HepG2 (cell line): ENCODE results near the gene ANXA6. TPM values are rescaled to one million over a fixed set of nuclear protein-coding genes. Genes with fewer than 3 reads are reported as not detected.

Source experiments
- ATAC-seq: fragments of 200-7000 bp; cut with Tn5 transposase; 3 replicates; pipeline ENCODE4 v1.9.1; 2020; ENCODE audit warnings: mild to moderate bottlenecking, moderate library complexity
- BruUV-seq: library from RNA; stranded (reverse); fragments of 400-500 nt; replicated peaks from 2 replicates; lab custom pipeline; 2021; lab: Mats Ljungman, UMichigan
- CTCF ChIA-PET: fragments of 300-600 bp; formaldehyde crosslinking; extraction: SDS; loops from one replicate; lab custom pipeline; 2021; ENCODE audit warnings: low total read pairs, inconsistent platforms, low intra/inter-chr PET ratio; lab: Yijun Ruan, JAX
- POLR2A ChIA-PET: fragments of 350-600 bp; sonication (Branson Sonifier 250); formaldehyde crosslinking; loops from one replicate; lab custom pipeline; 2020; ENCODE audit warnings: antibody characterized with exemption, inconsistent platforms; lab: Yijun Ruan, JAX
- DNase-seq: peaks from one replicate; pipeline ENCODE4 v3.0.0-alpha.2; 2015; ENCODE audit warnings: low spot score
- FAIRE-seq: peaks from 3 replicates; lab custom pipeline; 2011; peaks lifted over from hg19 to GRCh38; lab: Jason Lieb, UNC
- H2AFZ ChIP-seq: one replicate; pipeline ENCODE4 v1.6.1; 2011; ENCODE audit warnings: low read length, inconsistent platforms
- H3K27ac ChIP-seq: fragments of 300-600 bp; 3 replicates; pipeline ENCODE4 v1.8.0; 2011; ENCODE audit warnings: mixed run types, mild to moderate bottlenecking, mixed read lengths, low read length, inconsistent platforms; ENCODE audit not compliant: insufficient read depth; ENCODE audit errors: extremely low read length
- H3K27me3 ChIP-seq, 2 experiments: fragments of 200-600 bp in 1 of 2; 2 replicates in 1 of 2; 3 replicates in 1 of 2; pipeline versions ENCODE4 v1.6.0 to v1.8.0; 2011; ENCODE audit warnings: low read length in 2 of 2, mild to moderate bottlenecking in 2 of 2, moderate library complexity in 2 of 2, inconsistent platforms in 1 of 2; ENCODE audit not compliant: insufficient read depth in 2 of 2, control insufficient read depth in 1 of 2
- H3K36me3 ChIP-seq, 2 experiments: fragments of 200-600 bp in 1 of 2; replicated peaks in 1 of 2; 2 replicates in 1 of 2; 3 replicates in 1 of 2; pipeline versions ENCODE4 v1.5.1 to v1.8.0; 2011; ENCODE audit warnings: low read length in 2 of 2, inconsistent platforms in 1 of 2; ENCODE audit not compliant: insufficient read depth in 2 of 2, control insufficient read depth in 1 of 2
- H3K4me1 ChIP-seq: 2 replicates; pipeline ENCODE4 v1.5.1; 2012; ENCODE audit warnings: low read length, inconsistent platforms; ENCODE audit not compliant: insufficient read depth
- H3K4me2 ChIP-seq: 2 replicates; pipeline ENCODE4 v1.6.0; 2011; ENCODE audit warnings: low read depth, low read length, inconsistent platforms
- H3K4me3 ChIP-seq, 3 experiments: fragments of 200-600 bp in 1 of 3; sonication (generic), shearing (Covaris generic) in 1 of 3; replicated peaks in 1 of 3; 2 replicates each; pipeline ENCODE4 v1.5.1; 2011 to 2016; ENCODE audit warnings: low read length in 3 of 3, inconsistent platforms in 2 of 3, low read depth in 2 of 3, mild to moderate bottlenecking in 2 of 3, control low read depth in 1 of 3, mixed read lengths in 1 of 3; ENCODE audit not compliant: insufficient read depth in 1 of 3
- H3K79me2 ChIP-seq: one replicate; pipeline ENCODE4 v1.6.1; 2011; ENCODE audit warnings: low read length, inconsistent platforms; ENCODE audit not compliant: insufficient read depth
- H3K9ac ChIP-seq: 2 replicates; pipeline ENCODE4 v1.6.0; 2011; ENCODE audit warnings: mild to moderate bottlenecking, low read depth, low read length, inconsistent platforms; ENCODE audit not compliant: insufficient read depth
- H3K9me3 ChIP-seq: 2 replicates; pipeline ENCODE4 v1.5.1; 2012; ENCODE audit warnings: mild to moderate bottlenecking, low read length
- H4K20me1 ChIP-seq: 2 replicates; pipeline ENCODE4 v1.6.0; 2011; ENCODE audit warnings: inconsistent platforms, mild to moderate bottlenecking, low read length, moderate library complexity; ENCODE audit not compliant: insufficient read depth
- CBX1 ChIP-seq: IDR thresholded peaks from one replicate; pipeline ENCODE4 v1.6.1; 2016; ENCODE audit warnings: antibody characterized with exemption, low read depth
- CSRNP2 ChIP-seq: sonication (generic); formaldehyde crosslinking; conservative IDR thresholded peaks from 2 replicates; pipeline ENCODE4 v1.8.0; 2022; ENCODE audit warnings: low read depth, missing genetic modification reagents
- ESRRA ChIP-seq: sonication (generic); formaldehyde crosslinking; IDR thresholded peaks from 2 replicates; pipeline ENCODE4 v1.5.1; 2020; ENCODE audit warnings: mild to moderate bottlenecking, low read depth, missing genetic modification reagents
- GZF1 ChIP-seq: sonication (generic); formaldehyde crosslinking; IDR thresholded peaks from 2 replicates; pipeline ENCODE4 v1.5.1; 2020; ENCODE audit warnings: mild to moderate bottlenecking, missing genetic modification reagents
- HMGXB4 ChIP-seq, 2 experiments: sonication (generic) in 1 of 2; formaldehyde crosslinking in 1 of 2; IDR thresholded peaks; 2 replicates each; pipeline versions ENCODE4 v1.4.0 to v1.6.1; 2018 to 2020; ENCODE audit warnings: missing genetic modification reagents in 2 of 2, borderline replicate concordance in 1 of 2, low read depth in 1 of 2, mild to moderate bottlenecking in 1 of 2, missing biosample characterization in 1 of 2
- PITX1 ChIP-seq: sonication (generic); formaldehyde crosslinking; IDR thresholded peaks from 2 replicates; pipeline ENCODE4 v1.5.1; 2020; ENCODE audit warnings: mild to moderate bottlenecking, missing genetic modification reagents
- TEAD3 ChIP-seq: optimal IDR thresholded peaks from 2 replicates; pipeline ENCODE3; 2016; ENCODE audit warnings: borderline replicate concordance
- THAP8 ChIP-seq: sonication (generic); formaldehyde crosslinking; IDR thresholded peaks from 2 replicates; pipeline ENCODE4 v1.5.1; 2020; ENCODE audit warnings: missing genetic modification reagents, mild to moderate bottlenecking, borderline replicate concordance
- ZBTB20 ChIP-seq: sonication (generic); formaldehyde crosslinking; IDR thresholded peaks from 2 replicates; pipeline ENCODE4 v1.8.1; 2023; ENCODE audit warnings: missing genetic modification reagents, low read depth, mild to moderate bottlenecking, borderline replicate concordance
- ZNF34 ChIP-seq: sonication (generic); formaldehyde crosslinking; IDR thresholded peaks from 2 replicates; pipeline ENCODE4 v1.4.0; 2020; ENCODE audit warnings: mild to moderate bottlenecking, missing genetic modification reagents, borderline replicate concordance
- ZNF512B ChIP-seq: sonication (generic); formaldehyde crosslinking; IDR thresholded peaks from 2 replicates; pipeline ENCODE4 v1.5.1; 2020; ENCODE audit warnings: missing genetic modification reagents, mild to moderate bottlenecking, borderline replicate concordance
- ZNF720 ChIP-seq: sonication (generic); formaldehyde crosslinking; IDR thresholded peaks from 2 replicates; pipeline ENCODE4 v1.4.0; 2020; ENCODE audit warnings: missing genetic modification reagents
- ZNF83 ChIP-seq: sonication (generic); formaldehyde crosslinking; IDR thresholded peaks from 2 replicates; pipeline ENCODE4 v1.4.0; 2020; ENCODE audit warnings: missing genetic modification reagents, mild to moderate bottlenecking, borderline replicate concordance
- WGBS: methylation state at CpG from one replicate; pipeline ENCODE4 v1.1.6; 2017; ENCODE audit warnings: low lambda C conversion rate; 5-methylcytosine and 5-hydroxymethylcytosine counted together
- in situ Hi-C: cut with HindIII; loops from 2 replicates; pipeline ENCODE4 v1.10.0; 2017; ENCODE audit warnings: low pct_unique_long_range_greater_than_20kb; ENCODE audit not compliant: extremely low pct_ligation_motif_present
- intact Hi-C: fragments of 100-400 bp; cut with micrococcal nuclease; formaldehyde crosslinking; loops from one replicate; pipeline ENCODE4 v1.10.0; 2022; ENCODE audit not compliant: unreplicated experiment
- polyA plus RNA-seq, 8 experiments: library from polyadenylated mRNA; depleted of rRNA in 3 of 8; stranded (reverse) in 7 of 8; unstranded in 1 of 8; fragments of >200 nt; fragmentation: Illumina TruSeq in 4 of 8; extraction: Trizol in 4 of 8; gene quantifications; 2 replicates each; pipeline versions ENCODE4 v1.2.1 to v1.2.3, GENCODE V29; 2011 to 2016; ENCODE audit warnings: low read depth in 4 of 8, missing spikeins in 1 of 8, mixed read lengths in 1 of 8; ENCODE audit not compliant: insufficient read depth in 1 of 8
- total RNA-seq, 5 experiments: library from RNA; depleted of rRNA; stranded (reverse); fragments of >200 nt; fragmentation: Illumina TruSeq; extraction: Trizol; gene quantifications; 2 replicates each; pipeline ENCODE4 v1.2.3, GENCODE V29; 2016; ENCODE audit warnings: low read depth in 1 of 5
- TF ChIP-seq, protein P1 (sequence below): sonication (generic); formaldehyde crosslinking; IDR thresholded peaks from 2 replicates; pipeline ENCODE4 v1.4.0; 2020; ENCODE audit warnings: missing genetic modification reagents, mild to moderate bottlenecking, borderline replicate concordance

Gene ANXA6
- total and polyA plus RNA-seq, 2 of the 13 experiments (the other 11 are each of a cell fraction or from before 2014, with no cell fraction given): 103 to 125 TPM

DNA sequence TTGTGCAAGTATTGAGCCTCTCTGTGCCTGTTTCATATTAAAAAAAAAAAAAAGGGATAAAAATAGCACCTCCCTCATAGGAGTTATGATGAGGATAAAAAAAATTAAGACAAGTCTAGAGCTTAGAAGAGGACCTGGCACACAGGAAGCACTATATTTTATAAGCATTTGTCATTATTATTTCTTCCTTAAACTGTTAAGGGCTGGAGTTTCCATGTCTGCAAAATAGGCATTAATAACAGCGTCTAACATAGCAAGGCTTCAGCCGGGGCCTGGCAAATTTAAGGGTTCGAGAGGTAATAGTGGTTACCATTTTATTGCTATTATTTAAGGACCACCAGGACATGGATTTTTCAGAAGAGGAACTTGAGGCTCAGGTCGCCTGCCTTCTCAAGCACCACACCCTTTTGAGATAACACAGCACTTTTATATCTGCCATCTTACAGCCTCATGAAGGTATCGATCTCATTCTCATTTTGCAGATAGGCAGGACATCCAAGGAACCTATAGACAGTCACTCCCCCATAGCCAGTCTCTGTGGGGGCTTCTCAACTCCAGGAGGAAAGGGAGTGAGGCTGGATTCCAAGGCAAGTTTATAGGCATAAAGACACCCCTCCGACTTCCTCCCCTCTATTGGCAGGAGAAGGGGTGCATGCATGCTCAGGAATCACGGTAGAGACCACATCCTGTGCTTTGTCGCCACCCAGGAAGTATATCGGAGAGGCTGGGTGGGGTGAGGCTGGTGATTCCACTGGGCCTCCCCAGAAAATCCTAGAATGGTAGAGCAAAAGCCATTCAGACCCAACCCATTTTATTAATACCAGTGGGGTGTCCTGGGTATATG is 2.4 kb downstream of the ANXA6 start:
- Histone ChIP-seq H3K9me3 (no peaks in the 10 kb centered on the region), H3K27ac (peak overlapping the region; percentile 74), H3K79me2 (peaks cover 39% of the 10 kb centered on the region), H3K27me3 (no peaks in the 10 kb centered on the region), H3K4me2 (peak overlapping the region; percentile 96), H4K20me1 (no peaks in the 10 kb centered on the region; the same call in 1 of the 2 replicates), H3K4me3 (no peak overlapping the region), H3K4me1 (peaks cover 65% of the 10 kb centered on the region), H3K9ac (no peak overlapping the region), H3K36me3 (0 out of 5 replicates have a peak, but pooled peaks cover 0 to 3% of the 10 kb centered on the region in 2 experiments), H2AFZ (no peak overlapping the region)
- in situ Hi-C loops (no loop called here), intact Hi-C loops (no loop called here)
- DNase-seq (no peak), ATAC-seq (no peak), FAIRE-seq (no peak)
- no TSS peak for BruUV-seq
- ChIA-PET CTCF (no interaction called here), POLR2A (no interaction called here)
- WGBS: 80% methylated on average over 7 of the region's 9 CpGs
- TF ChIP-seq ZBTB20 (CRISPR knock-in tag) (no peak), CSRNP2 (CRISPR knock-in tag) (no peak), GZF1 (no peak), ZNF512B (CRISPR knock-in tag) (no peak), THAP8 (CRISPR knock-in tag) (no peak), CBX1 (no peak), ZNF34 (CRISPR knock-in tag) (no peak), TEAD3 (CRISPR knock-in tag) (no peak), PITX1 (CRISPR knock-in tag) (no peak), ESRRA (CRISPR knock-in tag) (no peak), ZNF720 (CRISPR knock-in tag) (no peak), ZNF83 (CRISPR knock-in tag) (no peak), HMGXB4 (CRISPR knock-in tag; IDR thresholded peaks at IDR 0.05; ENCODE audit: borderline replicate concordance in 1 of 2, low read depth in 1 of 2) (no peak)
- TF ChIP-seq, protein P1, sequence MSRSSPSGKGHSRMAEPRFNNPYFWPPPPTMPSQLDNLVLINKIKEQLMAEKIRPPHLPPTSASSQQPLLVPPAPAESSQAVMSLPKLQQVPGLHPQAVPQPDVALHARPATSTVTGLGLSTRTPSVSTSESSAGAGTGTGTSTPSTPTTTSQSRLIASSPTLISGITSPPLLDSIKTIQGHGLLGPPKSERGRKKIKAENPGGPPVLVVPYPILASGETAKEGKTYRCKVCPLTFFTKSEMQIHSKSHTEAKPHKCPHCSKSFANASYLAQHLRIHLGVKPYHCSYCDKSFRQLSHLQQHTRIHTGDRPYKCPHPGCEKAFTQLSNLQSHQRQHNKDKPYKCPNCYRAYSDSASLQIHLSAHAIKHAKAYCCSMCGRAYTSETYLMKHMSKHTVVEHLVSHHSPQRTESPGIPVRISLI: no peak
